Renal cortex interstitium (tissue), 11 donors: ENCODE measurements around the gene ORM1. TPM values are rescaled to one million over a fixed set of nuclear protein-coding genes. Genes with fewer than 3 reads are reported as not detected.
A peak's percentile ranks its signal among the peaks of the same experiment; 100 is the strongest.

Experiments used
- DNase-seq, 11 donors: peaks; one replicate each; pipeline ENCODE4 v3.0.0-alpha.2; 2013; ENCODE audit warnings: low read depth in 9 of 11, low spot score in 4 of 11; ENCODE audit errors: extremely low read depth in 1 of 11
- polyA plus RNA-seq, 3 donors: library from polyadenylated mRNA; unstranded; fragments of 120-200 nt; gene quantifications; one replicate each; pipeline ENCODE4 v1.2.1, GENCODE V29; 2013; ENCODE audit not compliant: insufficient read length in 3 of 3

The ORM1 gene
- polyA plus RNA-seq, 3 donors = 0.32 to 0.48 TPM; not detected in 1

DNA sequence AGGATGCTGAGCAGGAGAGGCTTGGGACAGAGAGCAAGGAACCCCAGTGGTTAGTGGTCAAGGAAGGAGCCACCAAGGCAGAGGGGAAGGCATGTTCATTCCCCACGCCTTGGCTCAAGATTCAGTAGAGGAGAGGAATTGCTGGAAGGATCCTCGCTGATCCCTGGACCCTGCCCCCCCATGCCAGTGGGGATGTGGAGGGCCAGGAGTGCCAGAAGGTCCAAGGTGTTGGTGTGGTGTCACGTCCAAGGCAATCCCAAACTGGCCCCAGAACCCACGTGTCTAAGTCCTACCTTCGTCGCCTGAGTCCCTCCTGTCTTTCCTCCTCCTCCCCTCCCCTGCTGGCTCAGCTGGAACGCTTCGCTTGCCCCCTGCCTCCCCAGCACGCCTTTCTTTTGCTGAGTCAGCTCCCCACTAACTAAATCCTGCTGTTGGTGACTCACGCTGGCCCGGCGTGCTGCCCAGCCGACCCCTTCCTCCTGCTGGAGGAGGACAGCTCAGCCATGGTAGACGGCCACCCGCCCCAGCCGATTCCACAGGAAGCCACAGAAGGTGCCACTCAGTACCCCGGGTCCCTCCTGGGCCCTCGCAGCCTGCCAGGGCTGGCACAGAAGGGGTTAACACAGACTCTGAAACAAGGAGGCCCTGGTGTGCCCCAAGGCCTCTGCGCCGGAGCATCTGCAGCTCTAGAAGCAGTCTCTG is 37.6 kb upstream of the ORM1 start:
- peak in 7 of 11 donors; percentile 52 to 69 (median 61) for DNase-seq

DNA sequence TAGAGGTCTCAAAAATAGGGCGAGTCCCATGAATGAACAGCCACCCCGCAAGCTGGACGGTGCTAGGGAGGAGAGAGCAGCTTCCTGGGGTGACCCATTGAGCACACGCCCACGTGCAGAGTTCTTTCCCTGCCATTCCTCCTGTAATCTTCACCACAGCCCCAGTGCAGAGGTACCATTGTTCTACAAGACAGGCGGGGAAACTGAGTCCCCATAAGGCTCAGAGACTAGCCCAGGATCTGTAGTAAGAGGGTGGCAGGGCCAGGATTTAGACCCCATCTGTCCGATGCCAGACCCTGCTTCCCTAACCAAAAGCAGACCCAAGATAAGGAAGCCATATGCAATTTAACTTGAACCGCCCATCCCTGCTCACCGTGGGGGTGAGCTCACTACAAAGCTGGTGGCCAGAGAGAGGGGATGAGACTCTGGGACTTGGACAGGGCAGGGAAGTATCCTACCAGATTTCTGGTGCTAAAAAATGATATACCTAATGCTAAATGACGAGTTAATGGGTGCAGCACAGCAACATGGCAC is 36.7 kb upstream of the ORM1 start:
- no peak for DNase-seq

DNA sequence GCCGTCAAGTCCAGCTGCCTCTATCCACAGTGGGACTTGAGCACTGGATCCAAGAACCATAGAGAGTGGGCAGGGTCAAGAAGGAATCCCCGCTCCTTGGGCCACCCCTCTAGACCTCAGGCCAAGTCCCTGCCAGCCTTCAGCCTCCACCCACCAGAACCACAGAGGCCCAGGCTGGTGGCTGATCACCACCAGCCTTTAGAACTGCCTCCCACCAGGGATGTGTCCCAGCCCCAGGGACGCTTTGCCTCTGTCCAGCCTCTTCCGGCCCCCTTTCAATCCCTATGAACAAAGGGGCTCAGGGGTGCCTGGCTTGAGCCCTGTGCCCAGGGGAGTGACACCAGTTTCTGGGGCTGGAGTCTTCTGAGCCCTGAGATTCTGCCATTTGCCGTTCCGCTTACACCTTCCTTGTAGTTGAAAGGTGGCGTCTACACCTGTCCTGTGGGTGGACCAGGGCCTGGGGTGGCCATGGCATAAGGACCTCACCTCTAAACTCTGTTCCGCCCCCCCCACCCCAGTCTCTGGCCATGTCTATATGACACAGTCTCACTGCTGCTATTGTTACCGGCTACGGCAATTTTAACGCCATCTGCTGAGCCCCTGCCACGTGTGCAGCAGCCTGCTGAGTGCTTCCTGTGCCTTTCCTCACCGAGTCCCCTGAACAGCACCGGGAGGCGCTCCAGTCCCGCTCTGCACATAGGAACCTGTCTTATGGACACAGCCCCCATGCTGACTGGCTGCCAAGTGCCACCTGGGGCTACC is 35.7 kb upstream of the ORM1 start:
- no peak for DNase-seq

DNA sequence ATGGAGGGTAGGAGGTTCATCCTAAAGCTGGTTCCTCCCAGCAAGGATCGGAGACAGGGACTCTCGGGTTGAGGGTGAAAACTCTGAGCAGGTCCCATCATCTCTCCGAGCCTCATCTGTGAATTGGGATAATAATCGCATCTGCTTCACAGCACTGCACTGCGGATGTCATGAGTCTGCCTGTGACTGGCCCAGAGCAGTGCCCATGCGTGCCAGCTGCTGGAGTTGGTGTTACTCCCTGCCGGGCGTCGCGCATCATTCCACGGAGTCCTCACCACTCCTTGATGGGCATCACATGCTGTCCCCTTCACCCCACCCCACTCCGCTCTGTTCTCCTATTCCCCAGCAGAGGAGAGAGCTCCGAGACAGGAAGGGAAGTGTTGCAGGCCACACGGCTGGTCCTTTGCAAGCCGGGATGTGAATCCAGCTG is 35.1 kb upstream of the ORM1 start:
- DNase-seq = peak in 1 of 11 donors; percentile 22

DNA sequence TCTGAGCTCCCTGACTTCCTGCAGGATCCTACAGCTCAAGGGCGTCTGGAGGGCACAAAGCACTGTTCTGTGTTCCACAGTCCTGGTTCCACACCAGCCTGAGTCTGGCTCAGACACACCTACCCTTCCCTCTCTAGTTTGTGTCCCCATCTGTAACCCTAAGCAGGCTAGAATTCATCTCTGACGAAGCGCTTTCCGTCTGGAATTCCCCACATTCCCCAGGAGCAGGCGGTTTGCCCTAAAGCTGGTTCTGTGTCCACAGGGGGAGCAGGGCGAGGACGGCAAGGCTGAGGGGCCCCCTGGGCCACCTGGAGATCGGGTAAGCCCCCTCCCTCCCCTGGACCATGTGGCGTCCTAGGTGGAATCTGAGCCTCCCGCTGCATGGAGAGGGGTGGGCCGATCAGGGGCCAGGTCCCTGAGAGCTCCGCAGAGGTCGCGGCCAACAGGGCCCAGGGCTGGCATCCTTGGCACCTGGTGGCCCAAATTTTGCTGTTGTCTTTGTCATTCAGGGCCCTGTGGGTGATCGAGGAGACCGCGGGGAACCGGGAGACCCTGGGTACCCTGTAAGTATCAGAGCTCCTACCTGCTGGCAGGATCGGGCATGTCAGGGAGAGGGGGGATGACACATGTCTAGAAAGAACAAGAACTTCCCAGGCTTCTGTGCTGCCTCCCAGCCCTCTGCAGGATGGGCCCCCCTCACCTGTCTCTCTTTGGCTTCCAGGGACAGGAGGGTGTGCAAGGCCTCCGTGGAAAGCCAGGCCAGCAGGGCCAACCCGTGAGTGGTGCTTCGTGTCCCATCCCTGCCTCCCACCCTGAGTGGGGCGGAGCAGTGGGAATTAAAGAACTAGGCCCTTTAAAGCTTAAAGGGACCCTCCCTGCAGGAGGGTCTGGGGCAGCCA is 34.5 kb upstream of the ORM1 start:
- peak in 1 of 11 donors; percentile 33 for DNase-seq

DNA sequence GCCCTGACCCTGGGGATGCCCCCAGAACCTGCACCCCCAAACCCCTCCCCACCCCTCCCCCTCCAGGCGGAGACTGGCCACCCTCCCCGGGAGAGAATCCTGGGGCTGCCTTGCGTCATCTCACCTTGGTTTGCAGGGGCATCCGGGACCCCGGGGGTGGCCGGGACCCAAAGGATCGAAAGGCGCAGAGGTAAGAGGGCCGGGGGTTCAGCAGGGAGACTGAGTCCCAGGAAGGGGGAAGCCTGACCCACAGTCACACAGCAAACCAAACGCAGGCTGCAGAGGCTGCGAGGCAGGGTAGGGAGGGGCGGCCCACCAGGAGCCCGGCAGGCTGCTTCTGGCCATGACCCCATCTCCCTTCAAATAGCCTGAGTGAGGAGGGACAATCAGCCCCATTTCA is 33.8 kb upstream of the ORM1 start:
- DNase-seq = no peak

DNA sequence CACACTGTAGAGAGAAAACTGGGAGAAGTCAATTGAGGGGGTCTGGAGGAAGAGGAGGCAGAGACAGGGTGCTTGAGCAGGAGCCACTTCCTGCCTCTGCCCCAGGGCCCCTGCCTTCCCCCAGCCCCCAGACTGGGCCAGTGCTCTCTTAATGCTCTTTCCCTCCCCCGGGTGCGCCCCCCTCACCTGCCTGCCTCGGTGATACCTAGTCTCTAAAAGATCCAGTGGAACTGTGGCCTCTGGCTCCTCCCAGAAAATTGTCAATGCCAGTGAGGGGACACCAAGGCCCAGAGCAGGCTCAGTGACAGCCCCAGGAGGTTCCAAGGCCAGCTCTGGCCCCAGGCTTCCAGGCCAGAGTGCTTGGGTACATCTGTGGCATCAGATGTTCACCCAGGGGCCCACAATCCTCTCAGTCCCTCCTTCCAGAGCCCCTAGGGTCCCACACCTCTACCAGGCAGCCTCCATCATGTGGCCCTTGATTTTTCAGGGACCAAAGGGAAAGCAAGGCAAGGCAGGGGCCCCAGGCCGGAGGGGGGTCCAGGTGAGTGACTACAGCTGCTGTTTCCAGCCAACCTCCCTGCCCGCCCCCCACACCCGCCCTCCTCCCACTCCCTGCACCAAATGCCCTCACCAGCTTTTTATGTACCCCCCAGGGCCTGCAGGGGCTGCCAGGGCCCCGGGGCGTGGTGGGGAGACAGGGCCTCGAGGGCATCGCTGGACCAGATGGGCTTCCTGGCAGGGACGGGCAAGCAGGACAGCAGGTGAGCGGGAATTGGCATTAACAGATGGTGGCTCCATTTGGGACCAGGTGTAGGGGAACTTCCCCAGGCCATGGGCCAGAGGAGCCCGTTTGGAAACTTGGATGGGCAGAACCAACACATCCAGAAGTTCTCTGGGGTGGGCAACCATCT is 33.1 kb upstream of the ORM1 start:
- DNase-seq = no peak

DNA sequence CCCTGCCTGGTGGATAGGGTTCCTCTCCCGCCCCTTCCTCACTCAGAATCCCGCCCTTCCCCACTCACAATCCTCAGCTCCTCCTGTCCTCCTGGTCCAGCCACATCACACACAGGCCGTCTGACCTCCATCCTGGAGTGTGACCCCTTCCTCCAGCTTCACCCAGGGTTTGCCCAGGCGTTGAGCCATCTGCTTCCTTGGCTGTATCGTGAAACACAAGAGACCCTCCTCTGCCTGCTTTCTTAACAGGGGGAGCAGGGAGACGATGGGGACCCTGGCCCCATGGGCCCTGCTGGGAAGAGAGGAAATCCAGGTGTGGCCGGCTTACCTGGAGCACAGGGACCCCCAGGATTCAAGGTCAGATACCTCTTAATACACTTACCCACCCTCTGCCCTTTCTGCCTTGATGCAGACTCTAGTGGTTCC is 32.3 kb upstream of the ORM1 start:
- DNase-seq = no peak

DNA sequence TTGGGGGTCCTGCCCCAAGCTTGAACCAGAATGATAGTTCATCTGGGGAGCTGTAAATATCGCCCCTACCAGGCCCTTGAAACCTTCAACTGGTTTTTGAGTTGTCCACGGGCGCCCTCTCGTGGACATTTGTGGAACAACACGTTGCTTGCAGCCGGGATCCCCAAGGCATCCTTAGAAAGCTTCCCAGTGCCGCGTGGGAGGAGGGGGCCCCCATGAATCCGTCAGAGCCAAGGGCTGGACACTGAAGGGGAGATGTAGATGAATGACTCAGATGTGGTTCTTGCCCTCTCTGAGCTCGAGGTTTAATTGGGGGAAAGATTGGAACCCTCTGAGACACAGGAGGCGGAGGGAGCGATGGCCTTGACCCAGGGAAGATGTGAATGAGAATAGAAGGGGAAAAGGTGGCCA is 31.8 kb upstream of the ORM1 start:
- DNase-seq = peak in 4 of 11 donors; percentile 36 to 62 (median 56)

DNA sequence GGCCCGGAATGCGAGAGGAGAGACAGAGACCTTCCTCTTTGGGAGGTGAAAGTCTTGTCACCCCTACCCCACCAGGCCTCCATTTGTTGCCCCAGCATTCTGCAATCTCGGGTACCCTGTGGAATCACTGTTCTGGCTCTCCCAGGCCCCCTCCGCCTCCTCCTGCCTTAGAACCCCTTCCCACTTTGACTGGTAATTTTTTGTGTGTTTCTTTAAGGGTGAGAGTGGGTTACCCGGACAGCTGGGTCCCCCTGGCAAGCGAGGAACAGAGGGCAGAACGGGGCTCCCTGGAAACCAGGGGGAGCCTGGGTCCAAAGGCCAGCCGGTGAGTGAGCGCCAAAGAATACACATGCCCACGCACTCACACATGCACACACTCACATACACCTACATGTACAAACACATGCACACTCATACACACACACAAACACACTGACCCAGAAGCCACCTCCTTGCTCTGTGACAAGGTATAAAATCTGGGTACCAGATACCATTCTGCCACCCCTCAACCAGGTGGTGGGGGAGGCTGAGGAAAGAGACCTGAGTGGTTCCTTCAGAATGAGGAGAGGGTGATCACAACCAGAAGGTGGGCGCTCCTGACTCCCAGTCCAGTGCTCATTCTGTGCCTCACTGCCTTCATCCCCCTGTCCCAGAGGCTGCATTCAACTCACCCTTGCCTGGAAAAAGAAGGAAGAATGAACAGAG is 30.9 kb upstream of the ORM1 start:
- DNase-seq = no peak

DNA sequence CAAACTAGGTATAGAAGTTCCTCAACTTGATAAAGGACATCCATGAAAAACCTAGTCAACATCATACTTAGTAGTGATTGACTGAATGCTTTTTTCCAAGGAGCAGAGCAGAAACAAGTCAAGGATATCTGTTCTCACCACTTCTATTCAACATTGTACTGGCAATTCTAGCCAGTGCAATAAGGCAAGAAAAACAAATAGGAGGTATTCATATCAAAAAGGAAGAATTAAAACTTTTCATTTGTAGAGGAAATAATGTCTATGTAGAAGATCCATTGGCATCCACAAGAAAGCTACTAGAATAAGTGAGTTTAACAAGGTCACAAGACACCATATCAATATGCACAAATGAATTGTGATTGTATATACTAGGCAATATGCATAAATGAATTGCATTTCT is 28.2 kb upstream of the ORM1 start:
- no peak for DNase-seq

DNA sequence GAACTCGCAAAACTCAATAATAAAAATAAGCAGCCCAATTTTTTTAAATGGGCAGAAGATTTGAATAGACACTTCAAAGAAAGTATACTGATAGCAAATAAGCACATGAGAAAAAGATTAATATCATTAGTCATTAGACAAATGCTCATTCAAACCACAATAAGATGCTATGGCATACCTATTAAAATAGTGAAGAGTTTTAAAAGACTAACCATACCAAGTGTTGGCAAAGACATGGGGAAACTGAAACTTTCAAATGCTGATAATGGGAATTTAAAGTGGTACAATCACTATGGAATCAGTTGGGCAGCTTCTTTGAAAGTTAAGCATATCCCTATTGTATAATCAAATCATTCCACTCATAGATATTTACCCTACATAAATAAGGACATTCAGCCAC is 26.6 kb upstream of the ORM1 start:
- DNase-seq = no peak

DNA sequence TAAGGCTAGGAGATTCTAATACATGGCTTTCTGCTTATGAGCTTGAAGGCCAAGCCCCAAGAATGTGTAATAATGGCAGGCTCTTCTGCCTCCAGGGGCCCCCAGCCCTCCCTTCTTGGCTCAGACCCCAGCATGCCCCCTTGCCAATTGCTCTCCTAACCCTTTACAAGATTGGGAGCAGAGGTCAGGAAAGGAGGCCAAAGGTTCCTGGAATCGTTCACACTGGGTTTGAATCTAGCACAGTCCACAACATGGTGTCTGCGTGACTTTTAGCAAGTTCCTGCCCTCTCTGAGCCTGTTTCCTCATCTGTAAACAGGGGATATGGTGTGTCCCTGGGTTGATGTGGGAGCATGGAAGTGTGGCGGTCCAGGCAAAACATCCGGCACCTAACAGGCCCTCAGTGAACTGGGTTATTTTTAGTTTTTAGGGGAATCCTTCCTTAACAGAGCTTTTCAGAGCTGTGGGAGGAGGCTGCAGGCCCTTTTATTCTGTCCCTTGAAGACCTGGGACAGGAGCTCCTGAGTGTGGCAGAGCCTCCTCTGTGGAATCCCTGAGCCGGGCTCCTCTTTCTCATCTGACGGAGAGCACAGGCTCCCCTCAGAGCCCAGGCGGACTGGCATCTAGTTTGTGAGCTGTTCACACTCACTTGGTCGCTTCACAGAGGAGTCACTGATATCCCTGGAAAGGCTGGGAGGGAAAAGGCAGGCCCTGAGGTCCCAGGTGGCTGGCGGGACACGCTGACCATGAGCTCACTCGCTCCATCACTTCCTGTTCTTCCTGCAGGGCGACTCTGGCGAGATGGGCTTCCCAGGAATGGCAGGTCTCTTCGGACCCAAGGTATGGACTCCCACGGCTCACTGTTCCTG is 23.4 kb upstream of the ORM1 start:
- no peak for DNase-seq

DNA sequence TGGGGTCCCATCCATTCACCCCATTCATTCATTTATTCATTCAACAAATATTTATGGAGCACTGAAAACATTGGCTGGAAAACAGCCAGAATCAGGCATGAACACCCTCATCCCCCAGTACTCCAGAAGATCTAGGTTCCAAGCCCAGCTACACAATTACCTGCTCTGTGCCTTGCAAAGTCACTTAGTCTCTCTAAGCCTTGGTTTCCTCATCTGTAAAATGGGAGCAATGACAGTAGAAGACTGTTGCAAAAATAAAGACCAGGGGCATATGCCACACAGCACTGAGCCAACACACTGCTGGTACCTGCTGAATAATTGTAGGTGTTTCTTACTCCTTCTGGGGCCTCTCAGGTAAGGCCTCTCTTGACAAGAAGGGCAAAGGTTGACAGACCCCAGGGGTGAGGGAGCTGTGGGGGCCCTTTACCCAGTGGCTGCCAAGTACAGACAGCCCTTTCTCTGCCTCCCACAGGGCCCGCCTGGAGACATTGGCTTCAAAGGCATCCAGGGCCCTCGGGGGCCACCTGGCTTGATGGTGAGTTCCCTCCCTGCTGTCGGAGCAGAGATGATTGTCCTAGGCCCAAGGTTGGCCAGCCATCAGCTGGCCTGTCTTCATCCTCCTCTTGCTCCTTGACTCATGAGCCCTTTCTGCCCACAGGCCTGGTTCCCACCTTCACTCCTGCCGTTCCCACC is 22.6 kb upstream of the ORM1 start:
- no peak for DNase-seq

DNA sequence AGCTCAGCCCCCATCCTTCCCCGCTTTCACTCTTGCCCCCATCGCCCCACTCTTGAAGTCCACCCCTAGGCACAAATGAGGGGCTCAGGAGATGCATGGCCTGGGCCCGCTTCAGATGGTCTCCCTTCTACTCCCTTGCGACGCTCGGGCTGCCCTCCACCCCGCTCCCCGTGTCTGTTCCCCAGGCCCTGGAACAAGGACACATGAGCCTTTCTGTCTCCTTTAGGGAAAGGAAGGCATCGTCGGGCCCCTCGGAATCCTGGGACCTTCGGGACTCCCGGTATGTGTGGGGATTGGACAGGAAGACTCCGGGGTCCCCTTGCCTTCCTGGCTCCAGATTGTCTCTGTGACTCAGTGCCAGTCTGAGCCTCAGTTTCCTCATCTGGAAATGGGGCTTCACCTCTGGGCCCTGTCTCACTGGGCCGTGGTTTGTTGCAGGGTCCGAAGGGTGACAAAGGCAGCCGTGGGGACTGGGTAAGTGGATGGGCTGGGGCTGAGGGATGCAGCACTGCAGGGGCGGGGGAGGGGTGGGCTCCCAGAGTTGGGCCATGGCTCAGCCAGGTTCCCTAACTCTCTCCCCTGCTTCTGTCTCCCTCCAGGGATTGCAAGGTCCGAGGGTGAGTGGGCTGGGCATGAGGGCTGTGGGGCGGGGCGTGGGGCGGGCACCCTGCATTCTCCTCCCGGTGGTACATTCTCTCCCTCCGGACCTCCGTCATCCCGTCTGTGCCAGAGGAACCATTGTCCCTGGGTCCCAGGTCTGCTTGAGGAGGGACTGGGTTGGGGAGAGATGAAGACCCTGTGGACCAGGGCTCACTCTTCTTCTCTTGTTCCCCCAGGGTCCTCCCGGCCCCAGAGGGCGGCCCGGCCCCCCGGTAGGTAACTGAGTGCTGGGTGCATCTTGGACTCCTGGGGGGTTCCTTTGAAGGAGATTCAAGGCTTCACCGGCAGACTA is 21.8 kb upstream of the ORM1 start:
- DNase-seq = no peak
